Activated T-cell treated with anti-CD3 and anti-CD28 coated beads, Interleukin-2, amount 50 U/mL, for 48 hours (primary cell): ENCODE results near the gene HSD3B7.

Experiments
- DNase-seq, 2 experiments: peaks; one replicate each; pipeline ENCODE4 v3.0.0-alpha.2; 2020

The HSD3B7 gene

GRCh38 chr16:30957456-30958174 lies 27.4 kb upstream of the HSD3B7 start, which contains the start of gene SETD1A:
SETD1A (plus strand) TSS chr16:30957754; CDS start chr16:30958732, 978 bp downstream.
- DNase-seq = peak; percentile 97

DNA sequence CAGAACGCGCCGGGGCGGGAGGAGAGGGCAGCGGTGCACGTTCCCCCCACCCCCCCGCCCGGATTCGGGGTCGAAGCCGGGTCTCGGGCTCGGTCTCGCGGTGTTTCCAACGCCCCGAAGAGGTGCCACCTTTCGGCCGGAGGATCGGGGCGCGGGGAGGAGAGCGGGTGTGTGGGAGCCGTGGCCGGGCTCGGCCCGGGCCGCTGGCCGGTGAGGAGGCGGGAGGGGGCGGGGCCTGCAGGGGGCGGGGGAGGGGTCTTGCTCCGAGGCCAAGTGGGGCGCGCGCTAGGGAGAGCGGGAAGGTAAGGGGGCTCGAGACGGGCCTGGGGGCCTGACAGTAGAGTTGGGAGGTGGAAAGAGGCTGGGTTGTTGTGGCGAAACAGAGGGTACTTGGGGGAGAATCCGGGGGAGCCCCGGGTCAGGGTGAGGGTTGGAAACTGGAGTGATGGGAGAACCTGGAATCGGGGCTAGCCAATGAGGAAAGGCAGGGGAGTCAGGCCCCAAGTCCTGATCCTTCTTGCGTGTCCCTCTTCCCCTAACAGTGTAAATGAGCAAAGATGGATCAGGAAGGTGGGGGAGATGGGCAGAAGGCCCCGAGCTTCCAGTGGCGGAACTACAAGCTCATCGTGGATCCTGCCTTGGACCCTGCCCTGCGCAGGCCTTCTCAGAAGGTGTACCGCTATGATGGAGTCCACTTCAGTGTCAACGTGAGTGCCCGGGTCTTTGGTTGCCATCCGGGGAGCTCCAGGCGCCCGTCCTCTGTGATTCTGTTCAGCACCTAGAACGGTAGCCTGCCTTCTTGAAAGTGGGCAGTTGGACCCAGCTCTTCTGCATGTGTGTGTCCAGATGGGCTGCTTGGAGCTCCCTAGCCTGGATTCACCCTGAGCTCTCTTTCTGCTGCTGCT lies 26.6 kb upstream of the HSD3B7 start:
- no peak for DNase-seq

GRCh38 chr16:30961384-30961783 lies 23.6 kb upstream of the HSD3B7 start:
- DNase-seq = no peak

GRCh38 chr16:30963925-30964511 lies 21.0 kb upstream of the HSD3B7 start:
- no peak for DNase-seq

- DNase-seq = no peak
Observed at GRCh38 chr16:30964574-30965226, 20.3 kb upstream of the HSD3B7 start.

- DNase-seq = no peak
Observed at GRCh38 chr16:30965436-30965835, 19.6 kb upstream of the HSD3B7 start.

- no peak for DNase-seq
Observed at GRCh38 chr16:30966033-30966619, 18.9 kb upstream of the HSD3B7 start.

- no peak for DNase-seq
Observed at GRCh38 chr16:30967795-30968194, 17.2 kb upstream of the HSD3B7 start.

DNA sequence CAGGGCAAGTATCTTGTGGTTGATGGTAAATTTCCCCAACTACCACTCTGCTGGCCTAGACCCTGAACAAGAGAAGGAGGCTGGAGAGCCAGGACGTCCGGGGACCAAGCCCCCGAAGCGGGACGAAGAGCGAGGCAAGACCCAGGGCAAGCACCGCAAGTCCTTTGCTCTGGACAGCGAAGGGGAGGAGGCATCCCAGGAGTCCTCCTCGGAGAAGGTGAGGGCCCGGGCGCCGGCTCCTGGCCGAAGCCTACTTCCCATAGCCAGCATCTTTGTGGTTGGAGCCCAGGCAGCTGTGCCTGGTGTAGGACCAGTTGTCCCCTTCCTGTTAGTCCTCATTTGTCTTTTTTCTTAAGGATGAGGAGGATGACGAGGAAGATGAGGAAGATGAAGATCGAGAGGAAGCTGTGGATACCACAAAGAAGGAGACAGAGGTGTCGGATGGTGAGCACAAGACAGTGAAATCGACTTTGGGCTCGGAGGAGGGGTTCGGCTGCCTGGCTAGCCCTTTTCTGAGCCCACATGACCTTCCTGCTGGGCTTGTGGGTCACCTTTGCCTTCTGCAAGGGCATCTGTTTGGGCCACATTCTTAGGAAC lies 15.7 kb upstream of the HSD3B7 start:
- no peak for DNase-seq

DNA sequence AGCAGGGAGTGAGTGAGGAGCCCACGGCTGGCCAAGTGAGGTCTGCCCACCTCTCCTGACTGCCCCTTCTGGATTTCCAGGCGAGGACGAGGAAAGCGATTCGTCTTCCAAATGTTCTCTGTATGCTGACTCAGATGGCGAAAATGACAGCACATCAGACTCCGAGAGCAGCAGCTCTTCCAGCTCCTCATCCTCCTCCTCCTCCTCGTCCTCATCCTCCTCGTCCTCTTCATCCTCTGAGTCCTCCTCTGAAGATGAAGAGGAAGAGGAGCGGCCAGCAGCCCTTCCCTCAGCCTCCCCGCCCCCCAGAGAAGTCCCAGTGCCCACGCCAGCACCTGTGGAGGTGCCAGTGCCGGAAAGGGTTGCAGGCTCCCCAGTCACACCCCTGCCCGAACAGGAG lies 13.7 kb upstream of the HSD3B7 start:
- no peak for DNase-seq

DNA sequence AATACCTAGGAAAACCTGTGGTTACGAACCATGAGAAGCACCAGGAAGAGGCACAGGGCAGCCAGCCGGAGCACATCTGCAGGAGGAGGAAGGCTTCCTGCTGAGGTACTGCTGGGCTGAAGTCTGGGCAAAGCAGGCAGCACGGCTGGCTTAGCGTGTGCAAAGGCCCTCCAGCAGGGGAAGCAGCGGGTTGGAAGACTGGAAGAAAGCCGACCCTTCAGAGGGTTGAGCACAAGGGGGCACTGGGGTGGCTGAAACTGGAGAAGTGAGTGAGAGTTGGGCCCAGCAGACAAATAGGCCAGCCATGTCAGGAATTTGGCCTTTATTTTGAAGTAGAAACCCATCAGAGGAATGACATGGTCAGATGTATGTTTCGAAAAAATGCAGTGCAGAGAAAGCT lies 12.1 kb upstream of the HSD3B7 start:
- DNase-seq = no peak

DNA sequence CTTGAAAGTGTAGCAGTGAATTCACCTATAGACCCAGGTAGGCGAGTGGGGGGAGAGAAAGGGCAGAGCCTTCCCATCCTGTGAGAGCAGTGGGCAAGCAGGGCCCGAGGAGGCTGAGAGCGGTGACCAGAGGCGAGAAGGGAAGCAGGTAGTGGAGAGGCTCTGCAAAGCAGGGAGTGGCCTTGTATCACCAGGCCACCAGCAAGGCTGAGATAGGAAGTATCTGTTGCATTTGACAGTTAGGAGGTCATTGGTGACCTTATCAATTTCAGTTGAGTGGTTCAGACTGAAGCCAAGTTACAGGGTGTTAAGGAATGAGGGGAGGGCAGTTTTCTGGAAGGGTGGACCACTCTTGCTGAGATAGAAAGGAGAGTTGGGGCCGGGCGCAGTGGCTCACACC lies 10.7 kb upstream of the HSD3B7 start:
- DNase-seq = no peak

- no peak for DNase-seq
Observed at GRCh38 chr16:30976486-30976885, 8.5 kb upstream of the HSD3B7 start.

GRCh38 chr16:30977502-30977901 lies 7.5 kb upstream of the HSD3B7 start:
- DNase-seq = peak; percentile 57 to 60

DNA sequence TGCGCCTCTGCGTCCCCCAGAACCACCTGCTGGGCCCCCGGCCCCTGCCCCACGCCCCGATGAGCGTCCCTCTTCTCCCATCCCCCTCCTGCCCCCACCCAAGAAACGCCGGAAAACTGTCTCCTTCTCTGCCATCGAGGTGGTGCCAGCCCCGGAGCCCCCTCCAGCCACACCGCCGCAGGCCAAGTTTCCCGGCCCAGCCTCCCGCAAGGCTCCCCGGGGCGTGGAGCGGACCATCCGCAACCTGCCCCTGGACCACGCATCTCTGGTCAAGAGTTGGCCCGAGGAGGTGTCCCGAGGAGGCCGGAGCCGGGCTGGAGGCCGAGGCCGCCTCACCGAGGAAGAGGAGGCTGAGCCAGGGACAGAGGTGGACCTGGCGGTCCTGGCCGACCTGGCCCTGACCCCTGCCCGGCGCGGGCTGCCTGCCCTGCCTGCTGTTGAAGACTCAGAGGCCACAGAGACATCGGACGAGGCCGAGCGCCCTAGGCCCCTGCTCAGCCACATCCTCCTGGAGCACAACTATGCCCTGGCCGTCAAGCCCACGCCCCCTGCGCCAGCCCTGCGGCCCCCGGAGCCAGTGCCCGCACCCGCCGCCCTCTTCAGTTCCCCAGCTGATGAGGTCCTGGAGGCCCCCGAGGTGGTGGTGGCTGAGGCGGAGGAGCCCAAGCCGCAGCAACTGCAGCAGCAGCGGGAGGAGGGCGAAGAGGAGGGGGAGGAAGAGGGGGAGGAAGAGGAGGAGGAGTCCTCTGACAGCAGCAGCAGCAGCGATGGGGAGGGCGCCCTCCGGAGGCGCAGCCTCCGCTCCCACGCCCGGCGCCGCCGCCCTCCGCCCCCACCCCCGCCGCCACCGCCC lies 5.6 kb upstream of the HSD3B7 start:
- no peak for DNase-seq

DNA sequence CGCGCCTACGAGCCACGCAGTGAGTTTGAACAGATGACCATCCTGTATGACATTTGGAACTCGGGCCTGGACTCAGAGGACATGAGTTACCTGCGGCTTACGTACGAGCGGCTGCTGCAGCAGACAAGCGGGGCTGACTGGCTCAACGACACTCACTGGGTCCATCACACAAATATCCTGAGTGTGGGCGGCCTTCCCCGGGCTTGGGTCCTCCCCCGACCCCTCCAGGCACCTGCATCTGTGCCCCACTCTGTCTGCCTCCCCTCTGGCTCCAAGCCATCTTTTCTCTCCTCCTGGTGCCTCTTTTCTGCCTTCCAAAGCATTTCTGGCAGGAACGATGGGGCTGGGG lies 5.0 kb upstream of the HSD3B7 start:
- no peak for DNase-seq

- DNase-seq = no peak
Observed at GRCh38 chr16:30980434-30980833, 4.6 kb upstream of the HSD3B7 start.

DNA sequence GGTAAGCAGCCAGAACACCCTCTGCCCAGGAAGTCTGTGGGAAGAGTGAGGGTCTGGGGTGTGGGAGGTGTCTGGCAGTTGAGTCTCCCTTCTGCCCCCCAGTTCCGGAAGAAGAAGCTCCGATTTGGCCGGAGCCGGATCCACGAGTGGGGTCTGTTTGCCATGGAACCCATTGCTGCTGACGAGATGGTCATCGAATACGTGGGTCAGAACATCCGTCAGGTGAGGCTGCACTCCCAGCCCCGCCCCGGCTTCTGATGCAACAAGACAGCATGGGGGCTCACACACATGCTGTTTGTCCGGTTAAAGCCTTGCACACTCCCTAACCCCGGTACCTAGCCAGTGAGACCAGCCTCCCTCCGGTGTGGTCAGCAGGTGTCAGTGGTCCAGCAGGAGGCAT lies 4.0 kb upstream of the HSD3B7 start:
- no peak for DNase-seq

- DNase-seq = no peak
Observed at GRCh38 chr16:30982548-30983288, 2.3 kb upstream of the HSD3B7 start.

DNA sequence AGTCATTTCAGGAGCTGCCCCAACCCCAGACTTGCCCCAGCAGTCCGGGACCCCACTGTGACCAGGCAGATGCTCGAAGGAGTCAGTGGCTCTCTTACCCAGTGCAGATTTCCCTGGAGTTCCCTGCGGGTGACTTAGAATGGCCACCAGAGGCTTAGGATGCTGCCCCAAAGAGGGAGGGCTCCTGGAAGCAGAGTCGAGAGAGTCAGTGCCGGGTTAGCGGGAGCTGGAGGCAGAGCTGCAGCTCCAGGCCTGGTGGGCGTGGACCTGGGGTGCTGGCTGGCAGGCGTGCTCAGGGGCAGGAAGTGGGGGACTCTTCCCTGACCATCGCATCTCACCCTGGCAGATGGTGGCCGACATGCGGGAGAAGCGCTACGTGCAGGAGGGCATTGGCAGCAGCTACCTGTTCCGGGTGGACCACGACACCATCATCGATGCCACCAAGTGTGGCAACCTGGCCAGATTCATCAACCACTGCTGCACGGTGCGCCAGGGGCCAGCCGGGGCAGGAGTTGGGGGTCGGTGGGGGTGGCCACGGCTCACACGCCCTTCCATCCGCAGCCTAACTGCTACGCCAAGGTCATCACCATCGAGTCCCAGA lies 1.6 kb upstream of the HSD3B7 start:
- no peak for DNase-seq
